HepG2 (cell line): ENCODE data around the gene POLR2H. TPM values are rescaled to one million over a fixed set of nuclear protein-coding genes. Genes with fewer than 3 reads are reported as not detected.

ENCODE experiments used
- ARNT2 ChIP-seq: sonication (generic); formaldehyde crosslinking; IDR thresholded peaks from 2 replicates; pipeline ENCODE4 v1.8.0; 2022; ENCODE audit warnings: mild to moderate bottlenecking, low read depth, missing genetic modification reagents, moderate library complexity
- ATF7-NPFF ChIP-seq: sonication (generic); formaldehyde crosslinking; IDR thresholded peaks from 2 replicates; pipeline ENCODE4 v1.8.1; 2023; ENCODE audit warnings: mild to moderate bottlenecking, low read depth, missing genetic modification reagents, moderate library complexity
- ELF1 ChIP-seq: sonication (generic); formaldehyde crosslinking; IDR thresholded peaks from 2 replicates; pipeline ENCODE4 v1.4.0; 2020; ENCODE audit warnings: missing genetic modification reagents
- ETV6 ChIP-seq: sonication (generic); formaldehyde crosslinking; conservative IDR thresholded peaks from 2 replicates; pipeline ENCODE4 v1.4.0; 2020; ENCODE audit warnings: missing genetic modification reagents
- LCORL ChIP-seq, 2 experiments: fragments of 450-650 bp in 1 of 2; sonication (generic) in 1 of 2; formaldehyde crosslinking in 1 of 2; IDR thresholded peaks; 2 replicates each; pipeline versions ENCODE4 v1.5.0 to v1.6.1; 2017 to 2020; ENCODE audit warnings: antibody characterized with exemption in 1 of 2, missing genetic modification reagents in 1 of 2
- MIER2 ChIP-seq: IDR thresholded peaks from 2 replicates; pipeline ENCODE4 v1.6.1; 2016; ENCODE audit warnings: missing biosample characterization, missing genetic modification reagents
- MXD3 ChIP-seq: IDR thresholded peaks from 2 replicates; pipeline ENCODE4 v1.6.1; 2016; ENCODE audit warnings: mild to moderate bottlenecking, missing biosample characterization, missing genetic modification reagents
- MXD4 ChIP-seq: IDR thresholded peaks from 2 replicates; pipeline ENCODE4 v1.6.1; 2016; ENCODE audit warnings: mild to moderate bottlenecking, missing biosample characterization, missing genetic modification reagents
- NCOA1 ChIP-seq: sonication (generic); formaldehyde crosslinking; IDR thresholded peaks from 2 replicates; pipeline ENCODE4 v1.9.0; 2021; ENCODE audit warnings: missing genetic modification reagents
- SETDB1 ChIP-seq: sonication (generic); formaldehyde crosslinking; IDR thresholded peaks from 2 replicates; pipeline ENCODE4 v1.5.1; 2020; ENCODE audit warnings: missing genetic modification reagents, mild to moderate bottlenecking, borderline replicate concordance
- SMARCC2 ChIP-seq: fragments of 450-650 bp; IDR thresholded peaks from 2 replicates; pipeline ENCODE4 v1.6.1; 2017; ENCODE audit warnings: antibody characterized with exemption, mild to moderate bottlenecking
- SMC3 ChIP-seq: IDR thresholded peaks from 2 replicates; pipeline ENCODE4 v1.6.1; 2011; ENCODE audit warnings: low read length, improper control_type of control experiment
- SP4 ChIP-seq: sonication (generic); formaldehyde crosslinking; IDR thresholded peaks from 2 replicates; pipeline ENCODE4 v1.8.1; 2023; ENCODE audit warnings: mild to moderate bottlenecking, missing genetic modification reagents
- TEAD2 ChIP-seq: sonication (generic); formaldehyde crosslinking; IDR thresholded peaks from 2 replicates; pipeline ENCODE4 v1.9.0; 2021; ENCODE audit warnings: missing genetic modification reagents
- TOPORS ChIP-seq: sonication (generic); formaldehyde crosslinking; IDR thresholded peaks from 2 replicates; pipeline ENCODE4 v1.8.0; 2023; ENCODE audit warnings: mild to moderate bottlenecking, missing genetic modification reagents
- ZFAT ChIP-seq: sonication (generic); formaldehyde crosslinking; conservative IDR thresholded peaks from 2 replicates; pipeline ENCODE4 v1.8.1; 2023; ENCODE audit warnings: missing genetic modification reagents, inconsistent platforms
- ZFP90 ChIP-seq: sonication (generic); formaldehyde crosslinking; IDR thresholded peaks from 2 replicates; pipeline ENCODE4 v1.8.0; 2022; ENCODE audit warnings: missing genetic modification reagents, mild to moderate bottlenecking, inconsistent platforms, borderline replicate concordance
- ZNF232 ChIP-seq: sonication (generic); formaldehyde crosslinking; IDR thresholded peaks from 2 replicates; pipeline ENCODE4 v1.4.0; 2020; ENCODE audit warnings: missing genetic modification reagents, borderline replicate concordance
- ZNF234 ChIP-seq: sonication (generic); formaldehyde crosslinking; conservative IDR thresholded peaks from 2 replicates; pipeline ENCODE4 v1.5.1; 2020; ENCODE audit warnings: mild to moderate bottlenecking, missing genetic modification reagents
- ZNF274 ChIP-seq: sonication (generic); formaldehyde crosslinking; IDR thresholded peaks from 2 replicates; pipeline ENCODE4 v1.5.1; 2020; ENCODE audit warnings: mild to moderate bottlenecking, missing genetic modification reagents
- ZNF34 ChIP-seq: sonication (generic); formaldehyde crosslinking; IDR thresholded peaks from 2 replicates; pipeline ENCODE4 v1.4.0; 2020; ENCODE audit warnings: mild to moderate bottlenecking, missing genetic modification reagents, borderline replicate concordance
- ZNF451 ChIP-seq: sonication (generic); formaldehyde crosslinking; IDR thresholded peaks from 2 replicates; pipeline ENCODE4 v1.5.0; 2020; ENCODE audit warnings: mild to moderate bottlenecking, missing genetic modification reagents
- ZNF547 ChIP-seq: sonication (generic); formaldehyde crosslinking; IDR thresholded peaks from 2 replicates; pipeline ENCODE4 v1.5.1; 2020; ENCODE audit warnings: mild to moderate bottlenecking, missing genetic modification reagents
- ZNF562 ChIP-seq: sonication (generic); formaldehyde crosslinking; IDR thresholded peaks from 2 replicates; pipeline ENCODE4 v1.8.0; 2022; ENCODE audit warnings: missing genetic modification reagents, borderline replicate concordance
- ZNF614 ChIP-seq: IDR thresholded peaks from 2 replicates; pipeline ENCODE4 v1.6.1; 2018; ENCODE audit warnings: missing biosample characterization, missing genetic modification reagents, inconsistent platforms, borderline replicate concordance
- ZNF615 ChIP-seq: sonication (generic); formaldehyde crosslinking; IDR thresholded peaks from 2 replicates; pipeline ENCODE4 v1.5.0; 2020; ENCODE audit warnings: mild to moderate bottlenecking, missing genetic modification reagents, borderline replicate concordance
- polyA plus RNA-seq, 8 experiments: library from polyadenylated mRNA; depleted of rRNA in 3 of 8; stranded (reverse) in 7 of 8; unstranded in 1 of 8; fragments of >200 nt; fragmentation: Illumina TruSeq in 4 of 8; extraction: Trizol in 4 of 8; gene quantifications; 2 replicates each; pipeline versions ENCODE4 v1.2.1 to v1.2.3, GENCODE V29; 2011 to 2016; ENCODE audit warnings: low read depth in 4 of 8, missing spikeins in 1 of 8, mixed read lengths in 1 of 8; ENCODE audit not compliant: insufficient read depth in 1 of 8
- total RNA-seq, 5 experiments: library from RNA; depleted of rRNA; stranded (reverse); fragments of >200 nt; fragmentation: Illumina TruSeq; extraction: Trizol; gene quantifications; 2 replicates each; pipeline ENCODE4 v1.2.3, GENCODE V29; 2016; ENCODE audit warnings: low read depth in 1 of 5
- TF ChIP-seq, protein P1 (sequence below): sonication (generic); formaldehyde crosslinking; IDR thresholded peaks from 2 replicates; pipeline ENCODE4 v1.5.0; 2020; ENCODE audit warnings: missing genetic modification reagents
- TF ChIP-seq, protein P2 (sequence below): sonication (generic); formaldehyde crosslinking; IDR thresholded peaks from 2 replicates; pipeline ENCODE4 v1.4.0; 2020; ENCODE audit warnings: missing genetic modification reagents
- TF ChIP-seq, protein P3 (sequence below): IDR thresholded peaks from 2 replicates; pipeline ENCODE4 v1.6.1; 2016; ENCODE audit warnings: missing biosample characterization, missing genetic modification reagents, low read depth

The POLR2H gene
- total and polyA plus RNA-seq, 2 of the 13 experiments (the other 11 are each of a cell fraction or from before 2014, with no cell fraction given) = 118 to 194 TPM

- TF ChIP-seq NCOA1 (CRISPR knock-in tag) = no peak
- TF ChIP-seq, protein P1, sequence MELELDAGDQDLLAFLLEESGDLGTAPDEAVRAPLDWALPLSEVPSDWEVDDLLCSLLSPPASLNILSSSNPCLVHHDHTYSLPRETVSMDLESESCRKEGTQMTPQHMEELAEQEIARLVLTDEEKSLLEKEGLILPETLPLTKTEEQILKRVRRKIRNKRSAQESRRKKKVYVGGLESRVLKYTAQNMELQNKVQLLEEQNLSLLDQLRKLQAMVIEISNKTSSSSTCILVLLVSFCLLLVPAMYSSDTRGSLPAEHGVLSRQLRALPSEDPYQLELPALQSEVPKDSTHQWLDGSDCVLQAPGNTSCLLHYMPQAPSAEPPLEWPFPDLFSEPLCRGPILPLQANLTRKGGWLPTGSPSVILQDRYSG (CRISPR knock-in tag) = peak; percentile 82; the same call in 1 of the 2 replicates
- TF ChIP-seq SETDB1 (CRISPR knock-in tag) = no peak
- no peak for TF ChIP-seq SMARCC2
- TF ChIP-seq ZFP90 (CRISPR knock-in tag) = no peak; the same call in 1 of the 2 replicates
- no peak for TF ChIP-seq LCORL (IDR thresholded peaks at IDR 0.05)
- TF ChIP-seq LCORL (CRISPR knock-in tag; IDR thresholded peaks at IDR 0.05) = no peak
- TF ChIP-seq, protein P2, sequence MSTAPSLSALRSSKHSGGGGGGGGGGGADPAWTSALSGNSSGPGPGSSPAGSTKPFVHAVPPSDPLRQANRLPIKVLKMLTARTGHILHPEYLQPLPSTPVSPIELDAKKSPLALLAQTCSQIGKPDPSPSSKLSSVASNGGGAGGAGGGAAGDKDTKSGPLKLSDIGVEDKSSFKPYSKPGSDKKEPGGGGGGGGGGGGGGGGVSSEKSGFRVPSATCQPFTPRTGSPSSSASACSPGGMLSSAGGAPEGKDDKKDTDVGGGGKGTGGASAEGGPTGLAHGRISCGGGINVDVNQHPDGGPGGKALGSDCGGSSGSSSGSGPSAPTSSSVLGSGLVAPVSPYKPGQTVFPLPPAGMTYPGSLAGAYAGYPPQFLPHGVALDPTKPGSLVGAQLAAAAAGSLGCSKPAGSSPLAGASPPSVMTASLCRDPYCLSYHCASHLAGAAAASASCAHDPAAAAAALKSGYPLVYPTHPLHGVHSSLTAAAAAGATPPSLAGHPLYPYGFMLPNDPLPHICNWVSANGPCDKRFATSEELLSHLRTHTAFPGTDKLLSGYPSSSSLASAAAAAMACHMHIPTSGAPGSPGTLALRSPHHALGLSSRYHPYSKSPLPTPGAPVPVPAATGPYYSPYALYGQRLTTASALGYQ (CRISPR knock-in tag) = 0 out of 2 replicates have a peak, but pooled peaks have one; percentile 33
- TF ChIP-seq SMC3 = no peak
- TF ChIP-seq MXD4 (CRISPR knock-in tag) = no peak
- no peak for TF ChIP-seq ZFAT
- TF ChIP-seq ZNF274 = no peak
- no peak for TF ChIP-seq ZNF34 (CRISPR knock-in tag)
- no peak; the same call in 1 of the 2 replicates for TF ChIP-seq ARNT2 (CRISPR knock-in tag)
- no peak for TF ChIP-seq ZNF451 (CRISPR knock-in tag)
- no peak for TF ChIP-seq TOPORS (CRISPR knock-in tag)
- TF ChIP-seq ZNF615 (CRISPR knock-in tag) = no peak
- TF ChIP-seq SP4 (CRISPR knock-in tag) = peak; percentile 52; the same call in 1 of the 2 replicates
- no peak for TF ChIP-seq ZNF562 (CRISPR knock-in tag)
- no peak for TF ChIP-seq ZNF234
- TF ChIP-seq MXD3 (CRISPR knock-in tag) = 0 out of 2 replicates have a peak, but pooled peaks have one; percentile 21
- no peak for TF ChIP-seq ETV6 (CRISPR knock-in tag)
- no peak; the same call in 1 of the 2 replicates for TF ChIP-seq ZNF232 (CRISPR knock-in tag)
- TF ChIP-seq TEAD2 = no peak
- TF ChIP-seq MIER2 (CRISPR knock-in tag) = no peak
- no peak for TF ChIP-seq ELF1 (CRISPR knock-in tag)
- TF ChIP-seq, protein P3, sequence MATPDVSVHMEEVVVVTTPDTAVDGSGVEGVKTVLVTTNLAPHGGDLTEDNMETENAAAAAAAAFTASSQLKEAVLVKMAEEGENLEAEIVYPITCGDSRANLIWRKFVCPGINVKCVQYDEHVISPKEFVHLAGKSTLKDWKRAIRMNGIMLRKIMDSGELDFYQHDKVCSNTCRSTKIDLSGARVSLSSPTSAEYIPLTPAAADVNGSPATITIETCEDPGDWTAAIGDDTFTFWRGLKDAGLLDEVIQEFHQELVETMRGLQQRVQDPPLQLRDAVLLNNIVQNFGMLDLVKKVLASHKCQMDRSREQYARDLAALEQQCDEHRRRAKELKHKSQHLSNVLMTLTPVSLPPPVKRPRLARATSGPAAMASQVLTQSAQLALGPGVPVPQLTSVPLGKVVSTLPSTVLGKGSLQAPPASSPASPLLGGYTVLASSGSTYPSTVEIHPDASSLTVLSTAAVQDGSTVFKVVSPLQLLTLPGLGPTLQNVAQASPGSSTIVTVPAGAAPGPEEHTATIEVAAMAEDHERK (CRISPR knock-in tag) = no peak
- no peak for TF ChIP-seq ATF7-NPFF
- TF ChIP-seq ZNF547 = no peak
- TF ChIP-seq ZNF614 = no peak
Measured at GRCh38 chr3:184361532-184361931, at the start of gene POLR2H, which contains the start of gene CLCN2 (continued).
